GM12892 (cell line): ENCODE data around the gene USP46. TPM values are rescaled to one million over a fixed set of nuclear protein-coding genes. Genes with fewer than 3 reads are reported as not detected.

Experiments
- DNase-seq: peaks from one replicate; pipeline ENCODE4 v3.0.0; 2011; ENCODE audit not compliant: insufficient read length
- FAIRE-seq: peaks from 2 replicates; lab custom pipeline; 2011; peaks lifted over from hg19 to GRCh38; lab: Jason Lieb, UNC
- POLR2A ChIP-seq: IDR thresholded peaks from 2 replicates; pipeline ENCODE4 v1.6.1; 2011; ENCODE audit warnings: low read depth, low read length, control low read depth
- POLR2AphosphoS5 ChIP-seq: IDR thresholded peaks from 2 replicates; pipeline ENCODE4 v1.6.1; 2011; ENCODE audit warnings: low read depth, low read length, control low read depth
- TAF1 ChIP-seq: IDR thresholded peaks from 2 replicates; pipeline ENCODE4 v1.6.1; 2011; ENCODE audit warnings: low read depth, mild to moderate bottlenecking, control low read depth, low read length, borderline replicate concordance
- polyA plus RNA-seq: library from polyadenylated mRNA; unstranded; fragments of >200 nt; gene quantifications from one replicate; pipeline ENCODE4 v1.2.1, GENCODE V29; 2012; ENCODE audit warnings: missing spikeins, inconsistent platforms; ENCODE audit not compliant: missing spikeins

The USP46 gene, protein sequence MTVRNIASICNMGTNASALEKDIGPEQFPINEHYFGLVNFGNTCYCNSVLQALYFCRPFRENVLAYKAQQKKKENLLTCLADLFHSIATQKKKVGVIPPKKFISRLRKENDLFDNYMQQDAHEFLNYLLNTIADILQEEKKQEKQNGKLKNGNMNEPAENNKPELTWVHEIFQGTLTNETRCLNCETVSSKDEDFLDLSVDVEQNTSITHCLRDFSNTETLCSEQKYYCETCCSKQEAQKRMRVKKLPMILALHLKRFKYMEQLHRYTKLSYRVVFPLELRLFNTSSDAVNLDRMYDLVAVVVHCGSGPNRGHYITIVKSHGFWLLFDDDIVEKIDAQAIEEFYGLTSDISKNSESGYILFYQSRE
- 9.1 TPM for polyA plus RNA-seq

DNA sequence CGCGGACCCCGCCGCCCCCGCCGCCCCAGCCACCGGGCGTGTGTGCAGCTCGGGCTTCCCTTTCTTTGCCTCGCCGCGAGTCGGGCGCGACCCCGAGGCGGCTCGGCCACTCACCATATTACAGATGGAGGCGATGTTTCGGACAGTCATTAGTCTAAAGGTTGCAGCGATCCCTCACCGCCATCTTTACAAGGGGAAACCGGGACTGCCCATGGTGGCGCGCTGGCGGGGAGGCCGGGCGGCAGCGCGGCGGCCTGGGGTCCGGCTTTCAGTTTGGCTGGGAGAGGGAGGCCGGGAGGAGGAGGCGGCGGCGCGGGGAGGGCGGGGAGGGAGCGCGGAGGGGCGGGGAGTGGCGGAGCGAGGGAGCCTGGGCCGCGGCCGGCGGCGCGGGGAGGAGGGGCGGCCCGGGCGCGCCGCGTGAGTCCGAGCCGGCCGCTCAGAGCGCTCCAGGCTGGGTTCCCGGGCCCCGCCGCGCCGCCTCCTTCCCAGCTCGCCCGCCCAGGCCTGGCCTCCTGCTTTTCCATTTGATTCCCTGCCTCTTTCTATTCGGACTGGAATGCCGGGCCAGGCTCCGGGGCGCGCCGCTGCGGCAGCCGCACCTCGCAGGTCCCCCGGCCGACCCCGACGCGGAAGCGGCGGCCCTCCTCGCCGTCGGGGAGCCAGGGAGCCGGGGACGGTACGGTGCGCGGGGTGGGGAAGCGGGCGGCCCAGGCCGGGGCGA, at the start of gene USP46:
USP46 (minus strand) TSS at position 301 of the 721 bp plus-strand sequence; CDS start at position 150, 151 bp downstream.
- DNase-seq, result peak; percentile 85
- no peak for TF ChIP-seq POLR2AphosphoS5
- TF ChIP-seq POLR2A, result peak; percentile 77
- TF ChIP-seq TAF1, result no peak
- peak; percentile 76 for FAIRE-seq

DNA sequence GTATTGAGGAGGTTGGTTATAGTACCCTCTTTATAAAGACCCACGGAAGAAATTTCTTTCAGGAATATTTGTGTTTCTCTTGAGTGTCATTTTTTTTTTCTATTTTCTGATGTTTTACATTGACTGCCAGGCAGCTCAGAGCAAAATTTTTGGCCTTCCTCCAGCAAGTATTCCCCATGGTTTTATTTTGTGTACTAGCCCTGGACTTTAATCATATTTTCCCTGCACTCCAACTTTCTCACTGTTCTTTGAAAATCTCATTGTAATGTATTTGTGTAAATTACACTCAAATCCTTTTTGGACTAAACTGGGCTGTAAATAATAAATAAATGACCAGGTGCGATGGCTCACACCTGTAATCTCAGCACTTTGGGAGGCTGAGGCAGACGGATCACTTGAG, 45.6 kb upstream of the USP46 start:
- DNase-seq (no peak), FAIRE-seq (no peak)

DNA sequence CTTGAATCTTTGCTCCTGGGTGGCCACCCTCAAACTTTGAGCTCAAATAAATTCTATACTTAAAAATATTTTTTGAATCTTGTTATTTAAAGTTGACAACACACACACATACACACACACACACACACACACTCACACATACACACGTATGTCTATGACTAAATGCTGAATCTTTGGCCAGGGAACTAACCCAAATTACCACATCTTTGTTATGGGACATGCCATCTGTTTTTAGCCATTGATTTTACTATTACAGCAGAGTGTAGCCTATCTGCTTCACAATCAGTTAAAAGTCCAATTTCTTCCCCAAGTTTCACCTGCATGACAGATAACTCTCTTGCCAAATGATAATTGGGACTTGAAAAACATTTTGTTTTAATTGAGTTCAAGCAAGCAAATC, 45.0 kb upstream of the USP46 start:
- TF ChIP-seq TAF1, result no peak
- no peak for TF ChIP-seq POLR2A
- TF ChIP-seq POLR2AphosphoS5, result no peak
- FAIRE-seq (no peak), DNase-seq (no peak)

More for the DNA sequence above, 45.6 kb upstream of the USP46 start:
- TF ChIP-seq TAF1, result no peak
- no peak for TF ChIP-seq POLR2AphosphoS5
- no peak for TF ChIP-seq POLR2A

DNA sequence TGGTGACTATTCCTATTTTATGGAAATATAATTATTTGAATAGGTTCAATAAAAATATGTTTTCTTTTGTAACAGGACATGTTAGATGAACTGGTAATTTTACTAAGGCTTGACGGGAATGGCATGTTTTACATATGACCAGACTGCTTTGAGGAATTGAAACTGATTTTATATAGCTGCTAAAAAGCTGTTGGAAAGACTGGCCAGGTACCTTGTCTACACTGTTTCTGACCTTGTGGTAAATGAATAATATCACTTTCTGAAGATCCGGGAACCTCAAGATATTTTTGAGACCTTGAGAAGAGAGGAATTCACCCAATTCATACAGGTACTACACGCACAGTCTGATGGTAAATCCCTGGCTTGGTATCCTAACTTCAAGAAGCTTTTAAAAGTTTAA, 42.1 kb upstream of the USP46 start:
- DNase-seq (no peak), FAIRE-seq (peak; percentile 76)
- TF ChIP-seq POLR2A (no peak), TAF1 (no peak), POLR2AphosphoS5 (no peak)

DNA sequence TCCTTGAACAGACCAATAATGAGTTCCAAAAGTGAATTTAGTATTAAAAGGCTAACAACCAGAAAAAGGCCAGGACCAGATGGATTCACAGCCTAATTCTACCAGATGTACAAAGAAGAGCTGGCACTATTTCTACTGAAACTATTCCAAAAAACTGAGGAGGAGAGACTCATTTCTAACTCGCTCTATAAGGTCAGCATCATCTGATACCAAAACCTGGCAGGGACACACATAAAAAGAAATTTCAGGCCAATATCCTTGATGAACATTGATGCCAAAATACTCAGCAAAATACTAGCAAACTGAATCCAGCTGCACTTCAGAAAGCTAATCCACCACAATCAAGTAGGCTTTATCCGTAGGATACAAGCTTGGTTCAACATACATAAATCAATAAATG, 35.8 kb upstream of the USP46 start:
- TF ChIP-seq POLR2A (no peak), POLR2AphosphoS5 (no peak), TAF1 (no peak)
- FAIRE-seq, result no peak
- no peak for DNase-seq

DNA sequence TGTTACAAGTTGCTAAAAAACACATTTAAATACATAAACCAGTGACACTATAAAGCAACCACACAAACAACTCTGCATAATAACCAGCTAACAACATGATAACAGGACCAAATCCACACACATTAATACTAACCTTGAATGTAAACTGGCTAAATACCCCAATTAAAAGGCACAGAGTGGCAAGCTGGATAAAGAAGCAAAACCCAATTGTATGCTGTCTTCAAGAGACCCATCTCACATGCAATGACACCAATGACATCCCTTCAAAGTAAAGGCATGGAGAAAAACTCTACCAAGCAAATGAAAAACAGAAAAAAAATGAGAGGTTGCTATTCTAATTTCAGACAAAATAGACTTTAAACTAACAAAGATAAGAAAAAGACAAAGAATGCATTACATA, 34.4 kb upstream of the USP46 start:
- DNase-seq, result no peak
- FAIRE-seq, result no peak
- TF ChIP-seq POLR2AphosphoS5, result no peak
- no peak for TF ChIP-seq TAF1
- no peak for TF ChIP-seq POLR2A

DNA sequence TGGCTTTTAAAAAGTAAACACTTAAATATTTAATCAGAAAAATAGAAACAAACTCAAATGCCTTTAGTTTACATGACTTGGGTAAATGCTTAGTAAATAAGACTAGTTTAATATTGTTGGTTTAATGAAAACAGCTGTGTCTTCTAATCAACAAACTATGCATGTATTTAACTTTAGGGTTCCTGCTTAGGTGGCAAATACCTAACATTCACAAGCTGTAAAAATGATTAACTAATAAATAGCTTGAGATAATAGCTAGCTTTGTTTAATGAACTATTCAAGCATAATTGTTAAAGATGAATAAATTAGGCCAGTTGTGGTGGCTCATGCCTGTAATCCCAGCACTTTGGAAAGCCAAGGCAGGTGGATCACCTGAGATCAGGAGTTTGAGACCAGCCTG, 30.0 kb upstream of the USP46 start:
- no peak for FAIRE-seq
- TF ChIP-seq POLR2AphosphoS5 (no peak), POLR2A (no peak), TAF1 (no peak)
- no peak for DNase-seq

DNA sequence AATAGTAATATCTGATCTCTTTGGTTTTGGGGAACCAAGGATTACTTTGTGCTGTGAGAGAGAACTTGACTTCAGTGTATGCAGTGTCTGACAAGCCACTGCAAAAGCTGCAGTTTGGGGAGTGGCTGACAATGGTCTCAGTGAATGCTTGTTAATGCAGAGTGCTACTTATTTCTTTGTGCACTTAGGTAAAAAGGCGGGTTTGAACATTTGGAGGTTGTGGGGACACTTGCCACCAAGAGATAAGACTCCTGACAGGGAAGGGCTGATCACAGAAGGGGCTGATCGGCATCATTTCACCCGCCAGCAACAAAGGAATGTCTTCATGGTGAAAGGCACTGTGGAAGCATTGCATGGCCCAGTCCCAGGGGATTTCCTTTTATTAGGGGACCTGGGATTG, 28.6 kb upstream of the USP46 start:
- no peak for FAIRE-seq
- no peak for TF ChIP-seq POLR2AphosphoS5
- TF ChIP-seq POLR2A, result no peak

DNA sequence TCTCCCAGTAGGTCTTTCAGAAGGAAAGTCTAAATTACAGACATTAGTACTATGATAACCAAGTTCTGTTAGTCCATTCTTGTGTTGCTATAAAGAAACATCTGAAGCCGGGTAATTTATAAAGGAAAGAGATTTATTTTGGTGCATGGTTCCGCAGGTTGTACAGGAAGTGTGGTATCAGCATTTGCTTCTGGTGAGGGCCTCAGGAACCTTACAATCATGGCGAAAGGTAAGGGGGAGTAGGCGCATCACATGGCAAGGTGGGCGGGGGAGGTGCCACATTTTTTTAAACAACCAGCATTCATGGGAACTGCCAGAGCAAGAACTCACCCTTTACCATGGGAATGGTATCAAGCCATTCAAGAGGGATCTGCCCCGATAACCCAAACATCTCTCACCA, 26.2 kb upstream of the USP46 start:
- TF ChIP-seq POLR2AphosphoS5 (no peak), TAF1 (no peak), POLR2A (no peak)
- FAIRE-seq (no peak), DNase-seq (no peak)

More for the DNA sequence above, 28.6 kb upstream of the USP46 start:
- DNase-seq, result no peak

DNA sequence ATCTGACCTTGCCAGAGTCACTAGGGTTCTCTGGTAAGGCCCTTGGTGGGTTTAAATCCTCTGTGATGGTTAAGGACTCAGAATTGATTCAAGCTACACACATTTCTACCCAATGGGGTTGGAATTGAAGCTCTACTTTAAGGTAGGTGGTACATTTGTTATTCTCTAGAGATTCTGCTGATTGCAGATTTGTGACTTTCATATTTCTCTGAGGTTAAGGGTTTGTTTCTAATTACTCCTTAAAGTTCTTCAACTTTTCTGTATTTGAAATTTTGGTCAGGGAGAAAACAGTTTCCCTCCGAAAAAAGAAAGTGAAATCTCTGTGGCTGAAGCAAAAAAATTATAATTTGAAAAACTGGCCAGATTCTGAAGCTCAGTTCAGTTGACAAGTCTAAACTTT, 25.8 kb upstream of the USP46 start:
- DNase-seq (no peak), FAIRE-seq (no peak)
- TF ChIP-seq TAF1 (no peak), POLR2AphosphoS5 (no peak), POLR2A (no peak)

DNA sequence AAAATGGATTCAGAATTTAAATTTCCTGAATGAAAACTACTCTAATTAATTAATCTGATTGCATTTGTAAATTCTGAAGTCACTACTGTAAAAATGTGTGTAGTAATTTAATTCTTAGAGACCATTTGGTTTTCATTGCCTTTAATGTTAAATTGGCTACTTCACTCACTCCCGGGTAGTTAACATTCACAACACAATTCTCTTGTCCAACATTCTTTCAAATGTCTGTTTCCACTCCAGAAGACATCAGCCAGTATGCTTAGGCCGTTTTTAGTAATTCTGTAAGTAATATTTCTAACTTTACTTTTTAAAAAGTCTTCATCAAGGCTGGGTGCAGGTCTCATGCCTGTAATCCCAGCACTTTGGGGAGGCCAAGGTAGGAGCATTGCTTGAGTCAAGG, 21.3 kb upstream of the USP46 start:
- FAIRE-seq (no peak), DNase-seq (no peak)
- TF ChIP-seq POLR2A, result no peak
- TF ChIP-seq TAF1, result no peak
- no peak for TF ChIP-seq POLR2AphosphoS5

DNA sequence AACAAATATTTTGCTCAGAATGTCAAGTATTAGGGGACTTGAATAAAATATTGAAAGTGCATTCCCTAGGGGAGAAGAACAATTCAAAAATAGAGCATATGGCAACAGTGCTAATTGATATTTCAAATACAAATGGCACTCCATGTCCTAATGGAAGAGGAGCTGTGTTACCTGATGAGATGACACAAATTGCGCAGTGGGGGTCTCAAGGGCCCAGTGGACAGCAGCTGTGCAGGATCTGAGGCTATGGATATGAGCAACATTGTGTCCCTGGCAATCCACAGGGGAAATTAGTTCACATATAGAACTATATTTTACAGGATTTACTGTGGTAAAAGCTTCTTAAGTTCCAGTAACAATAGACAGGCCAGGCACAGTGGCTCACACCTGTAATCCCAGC, 17.4 kb upstream of the USP46 start:
- FAIRE-seq (no peak), DNase-seq (no peak)
- TF ChIP-seq POLR2A (no peak), TAF1 (no peak), POLR2AphosphoS5 (no peak)
